Kidney (tissue), 14 donors: ENCODE data around the gene STRN3. TPM values are rescaled to one million over a fixed set of nuclear protein-coding genes. Genes with fewer than 3 reads are reported as not detected.

Source experiments
- DNase-seq, 5 donors: peaks; one replicate each; pipeline ENCODE4 v3.0.0-alpha.2; 2013 to 2020
- FAIRE-seq: peaks from 2 replicates; lab custom pipeline; 2012; peaks lifted over from hg19 to GRCh38; lab: Jason Lieb, UNC
- H3K27ac ChIP-seq, 2 donors: one replicate each; pipeline ENCODE4 v1.7.0; 2013; ENCODE audit warnings: low read depth in 2 of 2, low read length in 2 of 2, inconsistent platforms in 1 of 2
- H3K27me3 ChIP-seq: one replicate; pipeline ENCODE4 v1.7.1; 2013; ENCODE audit warnings: low read length, inconsistent platforms; ENCODE audit not compliant: control insufficient read depth, insufficient read depth
- H3K36me3 ChIP-seq, 3 donors: one replicate each; pipeline versions ENCODE4 v1.7.0 to v1.7.1; 2013; ENCODE audit warnings: low read length in 3 of 3, control low read depth in 1 of 3, inconsistent platforms in 1 of 3; ENCODE audit not compliant: insufficient read depth in 3 of 3, control insufficient read depth in 2 of 3
- H3K4me1 ChIP-seq, 3 donors: one replicate each; pipeline versions ENCODE4 v1.7.0 to v1.7.1; 2013; ENCODE audit warnings: low read length in 3 of 3, inconsistent platforms in 1 of 3, low read depth in 1 of 3; ENCODE audit not compliant: control insufficient read depth in 2 of 3, insufficient read depth in 2 of 3
- H3K4me3 ChIP-seq, 3 donors: one replicate each; pipeline versions ENCODE4 v1.7.0 to v1.8.1; 2013; ENCODE audit warnings: low read length in 3 of 3, control low read depth in 1 of 3, inconsistent platforms in 1 of 3
- H3K9ac ChIP-seq, 3 donors: one replicate each; pipeline versions ENCODE4 v1.7.0 to v1.7.1; 2013; ENCODE audit warnings: low read length in 3 of 3, control low read depth in 1 of 3, inconsistent platforms in 1 of 3
- H3K9me3 ChIP-seq, 3 donors: one replicate each; pipeline versions ENCODE4 v1.7.0 to v1.7.1; 2013; ENCODE audit warnings: low read length in 3 of 3, control low read depth in 1 of 3, inconsistent platforms in 1 of 3; ENCODE audit not compliant: control insufficient read depth in 2 of 3, insufficient read depth in 1 of 3
- intact Hi-C: fragments of 100-400 bp; cut with DNase I; formaldehyde crosslinking; loops from one replicate; pipeline ENCODE4 v1.11.1; 2022
- polyA plus RNA-seq: library from polyadenylated mRNA; stranded (reverse); fragments of 350-450 nt; fragmentation: Illumina TruSeq; extraction: RNeasy Lipid Tissue Mini Kit (QIAGEN cat#74804); gene quantifications from one replicate; pipeline ENCODE4 v1.2.3, GENCODE V29; 2014; ENCODE audit warnings: low read depth, low replicate concordance; ENCODE audit not compliant: insufficient read depth
- total RNA-seq: library from RNA; stranded (reverse); fragmentation: NEBNext Ultra II Directional; extraction: Animal tissue kit (Norgen Biotek cat#: 25700); gene quantifications from one replicate; pipeline ENCODE4 v1.2.1, GENCODE V29; 2021
- TF ChIP-seq, protein P1 (sequence below): IDR thresholded peaks from 3 replicates; pipeline ENCODE4 v1.5.1; 2012; ENCODE audit warnings: mild to moderate bottlenecking, moderate library complexity, borderline replicate concordance; ENCODE audit not compliant: insufficient read depth; ENCODE audit errors: extremely low read depth
- donor health status: control.
- donor health status: control.
- donor health status: control.
- donor health status: control.
- donor health status: control.
- donor health status: DM: yes; HTN: yes; CAD: no.
- donor health status: Normal renal cell carcinoma (clear cell type).

The STRN3 gene
- total and polyA plus RNA-seq, 2 donors from 2014 or later = 10.6 to 52.9 TPM

DNA sequence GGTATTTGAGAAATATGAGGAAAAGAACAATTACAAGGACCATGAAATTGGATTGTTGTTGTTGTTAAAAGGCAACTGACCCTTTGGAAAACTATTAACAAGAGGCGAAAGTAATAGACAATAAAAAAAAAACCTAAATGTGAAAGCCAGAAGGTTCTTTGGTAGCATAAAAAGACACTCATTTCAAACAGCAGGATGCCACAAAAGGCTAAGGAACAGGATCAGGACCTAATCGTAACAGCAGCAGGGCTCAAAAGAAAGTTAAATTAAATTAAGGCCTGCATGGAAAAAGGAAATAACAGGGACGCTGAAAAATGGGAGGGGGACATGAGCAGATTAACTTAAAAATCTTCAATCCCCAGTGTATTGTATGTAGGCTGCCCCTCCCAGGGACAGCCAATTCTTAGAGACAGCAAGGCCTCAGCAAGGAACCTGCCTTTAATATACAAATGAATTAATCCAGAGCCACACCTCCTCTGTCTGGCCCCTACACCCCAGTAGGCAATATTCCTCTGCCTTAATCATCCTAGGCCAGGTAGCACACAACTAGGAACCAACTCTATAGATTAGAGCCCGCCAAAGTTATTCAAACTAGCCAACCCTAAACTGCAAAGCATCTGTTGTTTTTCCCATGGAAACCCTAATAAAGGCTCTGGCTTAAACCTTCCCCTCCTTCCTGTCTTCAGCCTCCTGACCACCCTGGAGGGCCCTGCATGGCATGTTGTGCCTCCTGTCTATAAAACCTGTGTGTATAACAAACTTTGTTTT, 29.1 kb downstream of the STRN3 start:
- H3K9me3 ChIP-seq = peaks cover 0 to 16% (median 2%) of the 10 kb centered on the region in 3 donors
- DNase-seq (no peak), FAIRE-seq (no peak)
- no peak overlapping the region for H3K4me3 ChIP-seq
- H3K27ac ChIP-seq = no peak overlapping the region
- TF ChIP-seq, protein P1, sequence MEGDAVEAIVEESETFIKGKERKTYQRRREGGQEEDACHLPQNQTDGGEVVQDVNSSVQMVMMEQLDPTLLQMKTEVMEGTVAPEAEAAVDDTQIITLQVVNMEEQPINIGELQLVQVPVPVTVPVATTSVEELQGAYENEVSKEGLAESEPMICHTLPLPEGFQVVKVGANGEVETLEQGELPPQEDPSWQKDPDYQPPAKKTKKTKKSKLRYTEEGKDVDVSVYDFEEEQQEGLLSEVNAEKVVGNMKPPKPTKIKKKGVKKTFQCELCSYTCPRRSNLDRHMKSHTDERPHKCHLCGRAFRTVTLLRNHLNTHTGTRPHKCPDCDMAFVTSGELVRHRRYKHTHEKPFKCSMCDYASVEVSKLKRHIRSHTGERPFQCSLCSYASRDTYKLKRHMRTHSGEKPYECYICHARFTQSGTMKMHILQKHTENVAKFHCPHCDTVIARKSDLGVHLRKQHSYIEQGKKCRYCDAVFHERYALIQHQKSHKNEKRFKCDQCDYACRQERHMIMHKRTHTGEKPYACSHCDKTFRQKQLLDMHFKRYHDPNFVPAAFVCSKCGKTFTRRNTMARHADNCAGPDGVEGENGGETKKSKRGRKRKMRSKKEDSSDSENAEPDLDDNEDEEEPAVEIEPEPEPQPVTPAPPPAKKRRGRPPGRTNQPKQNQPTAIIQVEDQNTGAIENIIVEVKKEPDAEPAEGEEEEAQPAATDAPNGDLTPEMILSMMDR = no peak
- intact Hi-C loops = no loop called here
- H3K36me3 ChIP-seq = peaks cover 0 to 3% (median 2%) of the 10 kb centered on the region in 3 donors
- no peak overlapping the region for H3K9ac ChIP-seq
- peaks cover 0 to 13% (median 2%) of the 10 kb centered on the region in 3 donors for H3K4me1 ChIP-seq
- H3K27me3 ChIP-seq = no peaks in the 10 kb centered on the region

DNA sequence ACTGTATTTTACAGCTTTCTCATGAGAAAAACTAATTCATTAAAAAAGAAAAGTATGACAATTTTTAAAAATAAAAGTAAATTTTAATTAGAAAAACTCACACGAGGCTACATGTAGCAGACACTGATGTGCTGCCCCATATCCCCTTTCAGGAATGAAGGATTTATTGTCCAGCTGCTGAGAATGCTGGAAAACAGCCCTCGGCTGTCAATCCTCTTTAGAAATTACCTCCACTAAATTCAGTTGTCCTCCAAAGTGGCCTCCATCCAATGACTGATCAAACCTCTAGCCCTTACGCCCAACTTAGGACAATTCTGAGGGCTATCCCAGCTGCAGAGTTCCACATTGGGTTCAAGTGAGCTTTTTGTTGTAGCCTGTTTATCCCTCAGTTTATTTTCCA, 30.5 kb downstream of the STRN3 start:
- FAIRE-seq (no peak), DNase-seq (peak in 1 of 5 donors; percentile 14)
- H3K9ac ChIP-seq = no peak overlapping the region
- peaks cover 0 to 3% (median 2%) of the 10 kb centered on the region in 3 donors for H3K36me3 ChIP-seq
- H3K4me1 ChIP-seq = peaks cover 0 to 17% (median 2%) of the 10 kb centered on the region in 3 donors
- intact Hi-C loops = no loop called here
- no peak overlapping the region for H3K27ac ChIP-seq
- no peak overlapping the region for H3K4me3 ChIP-seq
- no peaks in the 10 kb centered on the region for H3K27me3 ChIP-seq
- TF ChIP-seq, protein P1 = no peak
- H3K9me3 ChIP-seq = peaks cover 0 to 16% (median 2%) of the 10 kb centered on the region in 3 donors

DNA sequence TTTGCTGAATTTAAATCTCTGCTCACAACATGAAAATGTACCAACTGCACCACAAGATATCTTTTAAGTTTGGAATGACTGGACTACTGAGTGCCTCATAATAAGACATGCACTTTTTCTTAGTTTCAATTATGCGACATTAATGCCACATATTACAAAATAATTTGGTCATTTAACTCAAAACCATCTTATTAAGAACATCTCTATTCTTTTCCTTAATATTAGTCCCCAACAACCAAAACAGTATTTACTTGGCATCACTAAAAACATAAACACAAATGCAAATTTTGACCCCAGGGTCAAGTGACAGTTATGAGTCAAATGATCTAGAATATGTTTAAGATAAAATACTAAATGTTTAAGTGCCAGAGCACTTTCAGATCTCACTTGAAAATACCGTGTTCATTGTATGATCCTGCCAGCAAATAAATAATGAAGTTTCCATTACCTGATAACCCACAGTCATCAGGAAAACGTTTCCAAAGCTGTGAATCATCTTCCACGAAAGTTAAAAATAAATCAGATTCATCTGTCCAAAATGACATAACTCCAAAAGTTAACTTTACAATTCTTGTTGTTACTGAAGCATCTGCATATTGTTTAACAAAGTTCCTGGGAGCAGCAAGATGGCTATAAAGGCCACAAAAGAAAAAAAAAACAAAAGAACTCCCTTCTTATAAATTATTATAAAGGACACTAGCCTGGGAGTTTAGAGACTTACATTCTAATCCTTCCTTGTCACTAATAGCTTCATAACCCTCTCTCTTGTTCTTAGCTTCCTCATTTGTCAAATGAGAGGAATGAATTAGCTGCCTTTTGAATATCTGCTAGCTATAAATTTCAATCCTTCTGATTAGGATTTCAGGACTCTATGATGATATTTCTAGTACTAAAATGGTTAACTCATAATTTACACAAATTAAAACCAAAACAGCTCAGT, 31.2 kb downstream of the STRN3 start:
- Histone ChIP-seq H3K4me1 (peaks cover 0 to 17% (median 2%) of the 10 kb centered on the region in 3 donors), H3K27me3 (no peaks in the 10 kb centered on the region), H3K4me3 (no peak overlapping the region), H3K9ac (no peak overlapping the region), H3K9me3 (peaks cover 0 to 16% (median 2%) of the 10 kb centered on the region in 3 donors), H3K27ac (no peak overlapping the region), H3K36me3 (peaks cover 0 to 3% (median 2%) of the 10 kb centered on the region in 3 donors)
- intact Hi-C loops = no loop called here
- TF ChIP-seq, protein P1 = no peak
- FAIRE-seq = peak; percentile 47
- no peak for DNase-seq
